Thyroid gland (tissue), 4 donors: ENCODE measurements around the gene TUBGCP2.

Source experiments
- CTCF ChIP-seq, 6 experiments: fragments of 200-600 bp in 3 of 6; fragments of 450-650 bp in 3 of 6; sonication (generic) in 3 of 6; IDR thresholded peaks; one replicate each; pipeline ENCODE4 v1.5.1; 2016 to 2019; ENCODE audit warnings: antibody characterized with exemption in 6 of 6, mild to moderate bottlenecking in 2 of 6, inconsistent platforms in 1 of 6, moderate library complexity in 1 of 6
- POLR2A ChIP-seq, 2 donors: fragments of 450-650 bp; IDR thresholded peaks; one replicate each; pipeline ENCODE4 v1.6.1; 2017; ENCODE audit warnings: antibody characterized with exemption in 2 of 2, mild to moderate bottlenecking in 2 of 2, moderate library complexity in 1 of 2

- no peak for TF ChIP-seq POLR2A (IDR thresholded peaks at IDR 0.05)
- TF ChIP-seq CTCF (IDR thresholded peaks at IDR 0.05), result no peak
Measured at GRCh38 chr10:133264461-133264860, 44.2 kb downstream of the TUBGCP2 start.
